GM19395 (cell line): ENCODE results near the gene RPE.

Experiments used
- ATAC-seq: cut with Tn5 transposase; IDR thresholded peaks from one replicate; pipeline ENCODE4 v1.9.1; 2021; ENCODE audit warnings: mild to moderate bottlenecking, moderate library complexity; ENCODE audit not compliant: unreplicated experiment

RPE gene

DNA sequence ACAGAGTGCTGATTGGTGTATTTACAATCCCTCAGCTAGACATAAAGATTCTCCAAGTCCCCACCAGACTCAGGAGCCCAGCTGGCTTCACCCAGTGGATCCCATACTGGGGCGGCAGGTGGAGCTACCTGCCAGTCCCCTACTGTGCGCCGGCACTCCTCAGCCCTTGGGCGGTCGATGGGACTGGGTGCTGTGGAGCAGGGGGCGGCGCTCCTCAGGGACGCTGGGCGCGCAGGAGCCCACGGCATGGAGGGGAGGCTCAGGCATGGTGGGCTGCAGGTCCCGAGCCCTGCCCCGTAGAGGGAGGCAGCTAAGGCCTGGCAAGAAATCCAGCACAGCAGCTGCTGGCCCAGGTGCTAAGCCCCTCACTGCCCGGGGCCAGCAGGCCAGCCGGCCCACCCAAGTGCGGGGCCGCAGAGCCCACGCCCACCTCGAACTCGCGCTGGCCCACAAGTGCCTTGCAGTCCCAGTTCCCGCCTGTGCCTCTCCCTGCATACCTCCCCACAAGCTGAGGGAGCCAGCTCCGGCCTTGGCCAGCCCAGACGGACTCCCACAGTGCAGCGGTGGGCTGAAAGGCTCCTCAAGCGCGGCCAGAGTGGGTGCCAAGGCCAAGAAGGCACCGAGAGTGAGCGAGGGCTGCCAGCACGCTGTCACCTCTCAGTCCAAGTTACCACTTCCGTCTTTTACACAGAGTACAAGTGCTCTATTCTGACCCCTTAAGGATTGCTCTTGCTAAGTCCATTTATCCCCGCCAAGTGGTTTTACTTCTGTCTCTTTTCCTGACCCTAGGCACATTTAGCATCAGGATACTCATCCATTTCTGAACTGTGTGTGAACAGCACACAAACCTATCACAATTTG, 1.7 kb upstream of the RPE start:
- ATAC-seq, result no peak

DNA sequence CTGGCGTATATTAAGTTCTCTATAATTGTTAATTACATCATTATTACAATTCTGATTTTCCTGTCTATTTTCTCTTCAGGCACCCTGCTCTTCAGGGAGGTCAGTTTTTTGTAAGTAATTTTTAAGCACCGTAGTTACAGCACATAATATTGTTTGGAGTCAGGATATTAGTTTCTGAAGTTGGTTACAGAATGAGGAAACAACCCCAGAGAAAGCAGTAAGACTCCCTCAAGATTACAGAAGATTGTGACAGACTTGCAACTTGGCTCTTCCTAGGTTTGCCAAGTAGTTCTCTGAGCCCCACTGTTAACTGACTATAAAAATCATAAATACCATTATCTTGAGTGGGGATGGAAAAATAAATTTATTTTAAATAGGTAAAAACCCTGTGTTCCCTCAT, 921 bp downstream of the RPE start:
- no peak for ATAC-seq

DNA sequence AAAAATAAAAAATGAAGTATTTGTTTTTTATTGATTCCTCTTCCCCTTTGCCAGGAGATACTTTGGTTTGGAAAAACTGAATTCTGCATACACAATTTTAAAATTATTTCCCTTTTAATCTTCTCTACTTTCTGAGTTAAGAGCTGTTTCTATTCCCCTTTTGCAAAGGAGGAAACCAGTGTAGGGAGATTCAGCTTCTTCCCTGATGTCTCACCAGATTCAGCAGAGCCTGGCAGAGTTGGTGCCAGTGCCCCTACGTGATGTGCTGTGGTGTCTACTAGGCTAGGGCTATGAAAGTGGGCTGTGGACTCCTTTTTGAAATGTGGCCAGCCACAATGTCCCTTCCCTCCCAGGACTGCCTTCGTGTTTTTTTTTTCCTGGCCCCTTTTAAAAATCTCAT, 2.4 kb downstream of the RPE start:
- ATAC-seq, result no peak

DNA sequence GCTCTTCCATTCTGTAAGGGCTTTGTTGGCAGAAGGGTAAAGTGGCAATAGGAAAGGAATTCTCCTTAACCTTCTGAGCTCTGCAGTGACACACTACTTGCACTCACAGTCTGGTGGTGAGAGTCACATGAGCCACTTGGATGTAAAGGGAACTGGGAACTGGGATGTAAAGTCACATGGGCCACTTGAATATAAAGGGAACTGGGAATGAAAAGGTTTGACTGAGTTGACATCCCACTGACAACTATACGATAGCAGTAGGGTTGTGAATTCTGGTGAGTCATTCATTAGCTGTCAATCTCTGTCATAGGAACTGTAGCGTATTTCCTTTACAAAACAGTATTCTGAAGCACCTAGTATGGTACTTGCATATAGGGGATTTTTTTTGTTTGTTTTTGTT, 5.5 kb downstream of the RPE start:
- no peak for ATAC-seq

DNA sequence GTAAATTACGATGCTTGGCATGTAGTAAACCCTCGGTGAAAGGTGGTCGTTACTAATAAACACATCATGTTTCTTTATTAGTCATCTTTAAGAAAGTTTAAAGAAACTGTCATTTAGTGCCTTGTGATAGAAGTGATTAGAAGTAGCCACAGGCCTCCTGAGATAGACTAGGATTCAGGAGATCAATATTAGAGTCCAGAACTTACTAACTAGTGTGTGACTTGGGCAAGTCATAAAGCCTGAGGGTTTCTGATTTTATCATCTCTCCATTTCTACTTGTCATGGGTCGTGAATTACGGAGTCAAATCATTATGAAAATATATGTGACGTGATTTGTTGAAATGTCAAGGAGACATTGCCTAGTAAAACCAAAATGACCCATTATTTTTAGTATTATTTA, 6.7 kb downstream of the RPE start:
- no peak for ATAC-seq

DNA sequence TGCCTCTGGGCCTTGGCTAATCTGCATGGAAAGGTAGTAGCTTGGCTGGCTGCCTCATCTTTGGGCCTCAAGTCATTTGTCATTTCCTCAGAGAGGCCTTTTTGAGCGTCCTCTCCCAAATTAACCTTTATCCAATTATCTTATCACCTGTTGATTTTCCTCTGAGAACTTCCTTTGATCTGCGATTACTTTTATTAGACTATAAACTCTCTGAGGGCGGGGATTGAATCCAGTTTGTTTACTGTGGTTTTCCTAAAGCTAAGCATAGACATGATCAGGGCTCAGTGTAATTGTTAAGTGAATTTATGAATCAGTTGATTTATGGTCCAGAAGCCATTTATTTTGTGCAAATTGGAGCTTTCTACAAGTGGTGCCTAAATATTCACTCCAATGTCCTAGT, 7.5 kb downstream of the RPE start:
- no peak for ATAC-seq

DNA sequence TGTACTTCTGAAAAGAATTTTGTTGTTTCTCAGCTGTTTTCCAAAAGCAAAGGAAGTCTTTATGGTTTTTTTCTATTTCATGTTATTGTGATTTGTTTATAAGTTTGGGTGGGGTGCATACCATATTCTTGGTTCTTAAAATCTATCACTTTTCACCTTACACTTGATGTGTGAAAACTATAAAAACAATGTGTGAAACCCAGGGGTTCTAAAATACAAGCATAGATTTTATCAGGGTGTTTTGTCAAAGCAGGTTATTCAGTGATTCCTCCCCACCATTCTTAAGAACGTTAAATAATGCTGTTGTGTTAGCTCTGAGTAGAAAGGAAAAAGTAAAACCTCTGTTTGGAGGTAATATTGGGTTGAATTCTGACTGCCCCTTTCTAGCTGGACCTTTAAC, 17.7 kb downstream of the RPE start:
- ATAC-seq, result no peak

DNA sequence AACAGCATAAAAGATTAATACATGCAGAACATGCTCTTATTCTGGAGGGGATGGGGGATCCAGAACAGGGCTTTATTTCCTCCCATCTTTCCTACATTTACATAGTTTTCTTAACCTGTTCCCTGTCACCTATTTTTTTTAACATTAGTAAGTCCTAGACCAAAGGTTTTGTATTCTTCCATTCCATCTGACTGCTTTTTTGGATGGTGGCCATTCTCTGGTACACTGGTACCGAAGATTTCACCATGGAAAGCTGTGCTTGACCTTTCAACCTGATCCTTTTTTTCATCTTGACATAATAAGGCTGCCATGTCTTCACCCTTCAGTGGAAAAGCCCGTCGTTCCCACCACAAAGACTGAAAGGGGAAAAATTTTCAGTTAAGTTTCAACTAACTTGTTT, 20.4 kb downstream of the RPE start:
- no peak for ATAC-seq

DNA sequence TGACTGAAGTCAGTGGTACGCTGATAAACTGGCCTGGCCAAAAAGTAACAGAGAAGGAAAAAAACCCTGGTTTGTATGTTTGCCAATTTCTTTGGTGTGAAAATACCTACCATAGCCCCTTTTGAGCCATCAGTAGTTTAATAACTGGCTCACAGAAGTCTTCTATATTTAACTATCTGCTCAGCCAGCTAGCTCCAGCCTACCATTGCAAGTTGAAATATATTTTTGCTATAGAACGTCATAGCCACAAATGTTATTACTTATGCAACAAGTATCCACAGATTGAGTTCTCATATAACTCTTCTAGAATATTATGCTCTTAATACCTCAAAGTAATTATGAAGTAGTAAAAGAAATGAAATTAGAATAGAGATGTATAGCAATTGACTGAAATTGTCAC, 25.2 kb downstream of the RPE start:
- ATAC-seq, result no peak

DNA sequence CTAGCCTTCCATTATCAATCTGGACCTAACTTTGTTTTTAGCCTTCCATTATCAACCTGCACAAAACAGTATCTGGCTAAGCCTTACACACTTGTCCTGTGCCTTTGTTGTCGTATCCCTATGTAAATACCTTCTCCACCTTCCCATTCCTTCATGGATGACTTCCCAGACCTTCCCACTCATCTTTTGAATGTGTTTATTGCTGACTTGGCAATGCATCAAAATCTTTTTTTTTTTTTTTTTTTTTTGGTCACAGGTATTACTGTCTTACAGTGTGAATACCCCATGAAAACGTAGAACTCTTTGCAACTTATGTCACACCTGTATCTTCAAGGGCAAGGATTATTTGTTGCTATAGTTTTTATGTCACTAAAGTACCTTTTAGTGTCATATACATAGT, 25.7 kb downstream of the RPE start:
- ATAC-seq, result no peak

DNA sequence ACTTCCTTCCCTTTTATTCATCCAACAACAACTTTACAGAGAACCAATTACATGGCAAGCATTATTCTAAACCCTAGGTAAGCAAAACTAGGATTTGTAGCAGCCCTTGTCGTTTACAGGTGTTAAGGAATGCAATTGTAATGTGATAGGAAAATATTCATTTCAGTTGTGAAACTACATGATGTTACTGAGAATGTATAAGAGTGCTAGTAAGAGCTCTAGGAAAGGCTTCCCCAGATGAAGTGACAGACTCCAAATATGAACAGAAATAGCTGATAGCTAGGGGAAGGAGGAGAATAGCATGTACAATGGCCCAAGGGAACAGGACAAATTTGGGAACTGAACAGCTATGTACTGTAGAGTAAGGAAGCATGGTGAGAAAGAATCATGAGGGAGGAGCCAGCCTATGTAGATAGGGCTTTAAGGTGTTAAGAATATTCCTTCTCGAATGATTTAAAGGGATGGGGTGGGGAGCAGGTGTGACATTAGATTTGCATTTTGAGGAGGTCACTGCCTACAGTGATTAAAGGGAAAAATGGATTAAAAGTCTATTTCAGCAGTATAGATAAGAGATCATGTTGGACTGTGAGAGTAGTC, 31.7 kb downstream of the RPE start:
- ATAC-seq, result no peak

DNA sequence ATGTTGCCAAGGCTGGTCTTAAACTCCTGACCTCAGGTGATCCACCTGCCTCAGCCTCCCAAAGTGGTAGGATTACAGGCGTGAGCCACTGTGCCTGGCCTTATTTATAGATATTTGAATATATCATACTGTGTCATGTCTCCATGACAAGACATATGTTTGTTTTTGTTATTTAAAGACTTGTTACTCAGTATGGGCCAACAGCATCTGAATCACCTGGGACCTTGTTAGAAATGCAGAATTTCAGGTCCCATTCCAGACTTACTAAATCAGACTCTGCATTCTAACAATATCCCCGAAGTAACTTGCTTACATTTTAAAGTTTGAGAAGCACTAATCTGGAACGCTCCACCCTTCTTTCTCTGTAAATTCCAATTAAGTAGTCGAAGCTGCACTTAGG, 33.2 kb downstream of the RPE start:
- no peak for ATAC-seq

DNA sequence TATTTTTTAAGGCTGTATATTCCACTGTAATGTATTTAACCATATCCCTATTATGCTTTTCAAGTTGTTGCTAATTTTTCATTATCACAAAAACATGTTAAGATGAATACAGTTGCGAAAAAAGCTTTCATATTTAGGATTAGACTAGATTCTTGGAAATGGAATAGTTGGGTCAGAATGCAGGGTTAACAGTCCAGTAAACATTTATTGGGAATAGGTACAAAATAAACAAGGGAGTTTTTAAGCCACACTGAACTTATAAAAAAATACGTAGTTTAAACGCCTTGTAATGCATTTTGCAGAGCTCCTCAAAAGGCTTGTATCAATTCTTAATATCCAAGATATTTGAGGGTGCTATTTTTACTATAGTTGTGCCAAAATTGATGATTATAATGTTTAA, 35.6 kb downstream of the RPE start:
- ATAC-seq, result no peak

DNA sequence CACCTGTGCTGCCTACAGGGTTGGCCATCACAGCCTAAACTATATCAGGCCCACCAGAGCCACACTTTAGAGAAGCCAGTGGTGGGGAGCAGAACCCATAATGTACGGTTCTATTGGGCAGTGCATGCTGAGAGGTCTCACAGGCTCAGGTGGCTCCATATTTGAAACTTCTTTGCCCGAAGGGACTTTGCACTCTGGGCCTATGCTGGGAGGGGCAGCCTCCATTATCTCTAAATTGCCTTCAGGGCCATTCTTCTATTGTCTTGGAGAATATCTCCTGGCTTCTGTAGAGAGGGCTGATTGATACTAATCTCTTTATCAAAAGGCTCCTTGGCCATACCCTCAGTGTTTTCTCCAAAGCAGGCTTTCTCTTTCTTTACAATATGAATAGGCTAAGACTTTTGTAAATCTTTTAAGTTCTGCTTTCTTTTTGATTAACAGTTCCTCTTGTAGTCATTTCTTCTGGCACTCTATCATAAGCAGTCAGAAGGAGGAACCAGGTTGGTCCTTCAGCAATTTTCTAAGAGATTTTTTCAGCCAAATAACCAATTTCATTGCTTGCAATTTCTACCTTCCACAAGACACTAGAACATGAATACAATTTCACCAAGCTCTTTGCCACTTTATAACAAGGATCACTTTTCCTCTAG, 44.5 kb downstream of the RPE start:
- ATAC-seq, result no peak

DNA sequence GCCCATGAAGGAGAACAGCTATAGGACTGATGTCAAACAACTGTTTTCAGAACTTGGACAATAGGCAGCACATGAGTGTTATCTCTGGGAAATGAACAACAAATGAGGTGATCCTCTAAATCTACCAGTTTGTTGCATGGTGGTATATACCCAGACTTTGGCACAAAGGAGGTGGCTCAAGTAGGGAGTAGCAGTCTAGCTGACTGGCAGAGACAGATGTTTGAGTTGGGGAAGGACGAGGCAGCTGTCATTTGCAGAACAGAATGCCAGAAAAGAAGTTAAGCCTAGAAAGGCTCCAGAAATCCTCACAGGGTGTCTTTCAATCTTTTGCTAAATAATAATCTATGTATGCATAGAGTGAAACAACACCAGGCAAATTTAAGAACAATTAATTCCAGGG, 47.4 kb downstream of the RPE start:
- ATAC-seq, result no peak

DNA sequence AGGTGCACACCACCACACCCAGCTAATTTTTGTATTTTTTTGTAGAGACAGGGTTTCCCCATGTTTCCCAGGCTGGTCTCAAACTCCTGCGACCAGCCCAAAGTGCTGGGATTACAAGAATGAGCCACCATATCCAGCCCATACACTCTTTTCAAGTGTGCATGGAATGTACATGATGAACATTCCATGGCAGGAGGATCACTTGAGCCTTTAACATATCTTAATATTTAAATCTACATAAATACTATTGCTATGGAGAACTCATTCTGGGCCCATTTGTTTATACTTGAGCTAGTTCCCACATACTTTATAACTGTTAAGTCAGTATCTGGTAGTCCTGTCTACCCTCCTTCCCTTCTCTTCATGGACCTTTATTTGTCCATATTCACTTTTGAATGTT, 48.4 kb downstream of the RPE start:
- no peak for ATAC-seq

DNA sequence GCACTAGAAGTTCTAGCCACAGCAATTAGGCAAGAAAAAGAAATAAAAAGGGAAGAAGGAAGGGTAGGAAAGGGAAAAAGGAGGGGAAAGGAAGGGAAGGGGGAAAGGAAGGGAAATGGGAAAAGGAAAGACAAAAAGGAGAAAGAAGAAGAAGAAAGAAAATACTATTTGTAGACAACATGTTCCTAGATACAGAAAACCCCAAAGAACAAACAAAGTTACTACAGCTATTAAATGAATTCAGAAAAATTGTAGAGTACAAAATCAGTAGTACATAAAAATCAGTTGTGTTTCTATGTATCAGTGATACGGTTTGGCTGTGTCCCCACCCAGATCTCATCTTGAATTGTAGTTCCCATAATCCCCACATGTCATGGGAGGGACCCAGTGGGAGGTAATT, 52.3 kb downstream of the RPE start:
- no peak for ATAC-seq

DNA sequence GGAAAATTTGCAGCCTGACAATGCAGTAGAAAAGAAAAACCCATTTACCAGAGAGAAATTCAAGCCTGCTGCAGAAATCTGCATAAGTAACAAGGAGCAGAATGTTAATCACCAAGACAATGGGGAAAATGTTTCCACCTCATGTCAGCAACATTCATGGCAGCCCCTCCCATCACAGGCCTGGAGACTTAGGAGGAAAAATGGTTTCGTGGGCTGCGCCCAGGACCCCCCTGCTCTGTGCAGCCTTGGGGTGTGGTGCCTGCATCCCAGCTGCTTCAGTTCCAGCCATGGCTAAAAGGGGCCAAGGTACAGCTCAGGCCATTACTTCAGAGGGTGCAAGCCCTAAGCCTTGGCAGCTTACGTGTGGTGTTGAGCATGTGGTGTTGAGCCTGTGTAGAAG, 53.4 kb downstream of the RPE start:
- ATAC-seq, result no peak

DNA sequence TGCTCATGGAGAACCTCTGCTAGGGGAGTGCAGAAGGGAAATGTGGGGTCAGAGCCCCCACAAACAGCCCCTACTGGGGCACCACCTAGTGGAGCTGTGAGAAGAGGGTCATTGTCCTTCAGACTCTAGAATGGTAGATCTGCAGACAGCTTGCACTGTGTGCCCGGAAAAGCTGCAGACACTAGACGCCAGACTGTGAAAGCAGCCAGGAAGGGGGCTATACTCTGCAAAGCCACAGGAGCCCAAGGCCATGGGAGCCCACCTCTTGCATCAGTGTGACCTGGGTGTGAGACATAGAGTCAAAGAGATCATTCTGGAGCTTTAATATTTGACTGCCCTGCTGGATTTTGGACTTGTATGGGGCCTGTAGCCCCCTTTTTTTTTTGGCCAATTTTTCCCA, 60.9 kb downstream of the RPE start:
- ATAC-seq, result no peak
